H1 (cell line): ENCODE measurements around the gene PNMA8C. TPM values are rescaled to one million over a fixed set of nuclear protein-coding genes. Genes with fewer than 3 reads are reported as not detected.

Experiments used
- HDAC6 ChIP-seq: IDR thresholded peaks from one replicate; pipeline ENCODE4 v1.7.1; 2012; ENCODE audit warnings: low read depth, mild to moderate bottlenecking, inconsistent platforms, low read length, moderate library complexity
- JUND ChIP-seq: IDR thresholded peaks from 2 replicates; pipeline ENCODE4 v1.6.1; 2011; ENCODE audit warnings: mild to moderate bottlenecking, improper control_type of control experiment, low read length
- POLR2A ChIP-seq, 2 experiments: IDR thresholded peaks; 1 replicate in 1 of 2; 2 replicates in 1 of 2; pipeline ENCODE4 v1.6.1; 2011; ENCODE audit warnings: low read depth in 2 of 2, low read length in 2 of 2, mild to moderate bottlenecking in 2 of 2; ENCODE audit errors: control extremely low read depth in 1 of 2
- RAD21 ChIP-seq, 2 experiments: IDR thresholded peaks in 1 of 2; conservative IDR thresholded peaks in 1 of 2; 2 replicates each; pipeline ENCODE4 v1.6.1; 2011; ENCODE audit warnings: low read depth in 2 of 2, low read length in 2 of 2, improper control_type of control experiment in 1 of 2, inconsistent platforms in 1 of 2, mild to moderate bottlenecking in 1 of 2, moderate library complexity in 1 of 2
- TEAD4 ChIP-seq: IDR thresholded peaks from 2 replicates; pipeline ENCODE4 v1.6.1; 2012; ENCODE audit warnings: low read depth, low read length, inconsistent platforms, mixed read lengths
- polyA plus RNA-seq, 7 experiments: library from polyadenylated mRNA; depleted of rRNA in 3 of 7; stranded (reverse) in 5 of 7; unstranded in 2 of 7; fragments of >200 nt in 5 of 7; fragments of 200-250 nt in 2 of 7; gene quantifications; 1 replicate in 5 of 7; 2 replicates in 1 of 7; 4 replicates in 1 of 7; pipeline versions ENCODE4 v1.2.1 to v1.2.3, GENCODE V29; 2011 to 2013; ENCODE audit warnings: missing spikeins in 2 of 7, mixed read lengths in 2 of 7
- total RNA-seq: library from RNA; stranded (reverse); fragmentation: NEBNext Ultra II Directional; extraction: Animal tissue kit (Norgen Biotek cat#: 25700); gene quantifications from 2 replicates; pipeline ENCODE4 v1.2.1, GENCODE V29; 2021
- TF ChIP-seq, protein P1 (sequence below): fragments of 300-600 bp; sonication (generic); IDR thresholded peaks from 2 replicates; pipeline ENCODE4 v1.7.1; 2012; ENCODE audit warnings: low read length, moderate library complexity, mild to moderate bottlenecking, inconsistent platforms; ENCODE audit not compliant: insufficient replicate concordance

Gene PNMA8C
- total and polyA plus RNA-seq, 2 of the 8 experiments (the other 6 are each of a cell fraction or from before 2014, with no cell fraction given): 0.53 to 1.8 TPM

DNA sequence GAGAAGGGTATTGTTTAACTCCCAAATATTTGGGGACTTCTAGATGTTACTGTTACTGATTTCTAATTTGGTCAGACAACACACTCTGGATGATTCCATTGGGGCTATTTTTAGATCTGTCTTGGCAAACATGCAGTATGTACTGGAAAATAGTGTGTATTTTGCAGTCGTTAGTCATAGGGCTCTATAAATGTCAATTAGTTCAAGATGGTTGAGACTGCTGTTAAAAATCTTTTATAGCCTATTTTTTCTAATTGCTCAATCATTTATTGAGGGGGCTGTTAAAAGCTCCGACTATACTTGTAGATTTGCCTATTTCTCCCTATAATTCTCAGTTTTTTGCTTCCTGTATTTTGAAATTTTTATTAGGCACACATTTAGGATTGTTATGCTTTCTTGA, 50.5 kb downstream of the PNMA8C start (continued):
- TF ChIP-seq RAD21 (IDR thresholded peaks at IDR 0.05 in 1 of 2, conservative IDR thresholded peaks at IDR 0.05 in 1 of 2; ENCODE audit: low read depth in 2 of 2, low read length in 2 of 2) (no peak), HDAC6 (no peak), POLR2A (IDR thresholded peaks at IDR 0.05; ENCODE audit: control extremely low read depth in 1 of 2, low read depth in 2 of 2, low read length in 2 of 2) (no peak), JUND (no peak), TEAD4 (no peak)
- TF ChIP-seq, protein P1, sequence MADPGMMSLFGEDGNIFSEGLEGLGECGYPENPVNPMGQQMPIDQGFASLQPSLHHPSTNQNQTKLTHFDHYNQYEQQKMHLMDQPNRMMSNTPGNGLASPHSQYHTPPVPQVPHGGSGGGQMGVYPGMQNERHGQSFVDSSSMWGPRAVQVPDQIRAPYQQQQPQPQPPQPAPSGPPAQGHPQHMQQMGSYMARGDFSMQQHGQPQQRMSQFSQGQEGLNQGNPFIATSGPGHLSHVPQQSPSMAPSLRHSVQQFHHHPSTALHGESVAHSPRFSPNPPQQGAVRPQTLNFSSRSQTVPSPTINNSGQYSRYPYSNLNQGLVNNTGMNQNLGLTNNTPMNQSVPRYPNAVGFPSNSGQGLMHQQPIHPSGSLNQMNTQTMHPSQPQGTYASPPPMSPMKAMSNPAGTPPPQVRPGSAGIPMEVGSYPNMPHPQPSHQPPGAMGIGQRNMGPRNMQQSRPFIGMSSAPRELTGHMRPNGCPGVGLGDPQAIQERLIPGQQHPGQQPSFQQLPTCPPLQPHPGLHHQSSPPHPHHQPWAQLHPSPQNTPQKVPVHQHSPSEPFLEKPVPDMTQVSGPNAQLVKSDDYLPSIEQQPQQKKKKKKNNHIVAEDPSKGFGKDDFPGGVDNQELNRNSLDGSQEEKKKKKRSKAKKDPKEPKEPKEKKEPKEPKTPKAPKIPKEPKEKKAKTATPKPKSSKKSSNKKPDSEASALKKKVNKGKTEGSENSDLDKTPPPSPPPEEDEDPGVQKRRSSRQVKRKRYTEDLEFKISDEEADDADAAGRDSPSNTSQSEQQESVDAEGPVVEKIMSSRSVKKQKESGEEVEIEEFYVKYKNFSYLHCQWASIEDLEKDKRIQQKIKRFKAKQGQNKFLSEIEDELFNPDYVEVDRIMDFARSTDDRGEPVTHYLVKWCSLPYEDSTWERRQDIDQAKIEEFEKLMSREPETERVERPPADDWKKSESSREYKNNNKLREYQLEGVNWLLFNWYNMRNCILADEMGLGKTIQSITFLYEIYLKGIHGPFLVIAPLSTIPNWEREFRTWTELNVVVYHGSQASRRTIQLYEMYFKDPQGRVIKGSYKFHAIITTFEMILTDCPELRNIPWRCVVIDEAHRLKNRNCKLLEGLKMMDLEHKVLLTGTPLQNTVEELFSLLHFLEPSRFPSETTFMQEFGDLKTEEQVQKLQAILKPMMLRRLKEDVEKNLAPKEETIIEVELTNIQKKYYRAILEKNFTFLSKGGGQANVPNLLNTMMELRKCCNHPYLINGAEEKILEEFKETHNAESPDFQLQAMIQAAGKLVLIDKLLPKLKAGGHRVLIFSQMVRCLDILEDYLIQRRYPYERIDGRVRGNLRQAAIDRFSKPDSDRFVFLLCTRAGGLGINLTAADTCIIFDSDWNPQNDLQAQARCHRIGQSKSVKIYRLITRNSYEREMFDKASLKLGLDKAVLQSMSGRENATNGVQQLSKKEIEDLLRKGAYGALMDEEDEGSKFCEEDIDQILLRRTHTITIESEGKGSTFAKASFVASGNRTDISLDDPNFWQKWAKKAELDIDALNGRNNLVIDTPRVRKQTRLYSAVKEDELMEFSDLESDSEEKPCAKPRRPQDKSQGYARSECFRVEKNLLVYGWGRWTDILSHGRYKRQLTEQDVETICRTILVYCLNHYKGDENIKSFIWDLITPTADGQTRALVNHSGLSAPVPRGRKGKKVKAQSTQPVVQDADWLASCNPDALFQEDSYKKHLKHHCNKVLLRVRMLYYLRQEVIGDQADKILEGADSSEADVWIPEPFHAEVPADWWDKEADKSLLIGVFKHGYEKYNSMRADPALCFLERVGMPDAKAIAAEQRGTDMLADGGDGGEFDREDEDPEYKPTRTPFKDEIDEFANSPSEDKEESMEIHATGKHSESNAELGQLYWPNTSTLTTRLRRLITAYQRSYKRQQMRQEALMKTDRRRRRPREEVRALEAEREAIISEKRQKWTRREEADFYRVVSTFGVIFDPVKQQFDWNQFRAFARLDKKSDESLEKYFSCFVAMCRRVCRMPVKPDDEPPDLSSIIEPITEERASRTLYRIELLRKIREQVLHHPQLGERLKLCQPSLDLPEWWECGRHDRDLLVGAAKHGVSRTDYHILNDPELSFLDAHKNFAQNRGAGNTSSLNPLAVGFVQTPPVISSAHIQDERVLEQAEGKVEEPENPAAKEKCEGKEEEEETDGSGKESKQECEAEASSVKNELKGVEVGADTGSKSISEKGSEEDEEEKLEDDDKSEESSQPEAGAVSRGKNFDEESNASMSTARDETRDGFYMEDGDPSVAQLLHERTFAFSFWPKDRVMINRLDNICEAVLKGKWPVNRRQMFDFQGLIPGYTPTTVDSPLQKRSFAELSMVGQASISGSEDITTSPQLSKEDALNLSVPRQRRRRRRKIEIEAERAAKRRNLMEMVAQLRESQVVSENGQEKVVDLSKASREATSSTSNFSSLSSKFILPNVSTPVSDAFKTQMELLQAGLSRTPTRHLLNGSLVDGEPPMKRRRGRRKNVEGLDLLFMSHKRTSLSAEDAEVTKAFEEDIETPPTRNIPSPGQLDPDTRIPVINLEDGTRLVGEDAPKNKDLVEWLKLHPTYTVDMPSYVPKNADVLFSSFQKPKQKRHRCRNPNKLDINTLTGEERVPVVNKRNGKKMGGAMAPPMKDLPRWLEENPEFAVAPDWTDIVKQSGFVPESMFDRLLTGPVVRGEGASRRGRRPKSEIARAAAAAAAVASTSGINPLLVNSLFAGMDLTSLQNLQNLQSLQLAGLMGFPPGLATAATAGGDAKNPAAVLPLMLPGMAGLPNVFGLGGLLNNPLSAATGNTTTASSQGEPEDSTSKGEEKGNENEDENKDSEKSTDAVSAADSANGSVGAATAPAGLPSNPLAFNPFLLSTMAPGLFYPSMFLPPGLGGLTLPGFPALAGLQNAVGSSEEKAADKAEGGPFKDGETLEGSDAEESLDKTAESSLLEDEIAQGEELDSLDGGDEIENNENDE: no peak
